WERI-Rb-1 (cell line): ENCODE results near the gene CALHM5.

Experiments used
- DNase-seq: peaks from one replicate; pipeline ENCODE4 v3.0.0-alpha.2; 2020
- H3K27ac ChIP-seq: fragments of 250-450 bp; sonication (Bioruptor Pico); 2 replicates; pipeline ENCODE4 v1.5.1; 2020; ENCODE audit warnings: mild to moderate bottlenecking, moderate library complexity
- H3K27me3 ChIP-seq: fragments of 250-450 bp; sonication (Bioruptor Pico); 2 replicates; pipeline ENCODE4 v1.5.1; 2021; ENCODE audit warnings: mild to moderate bottlenecking, low read depth, moderate library complexity; ENCODE audit not compliant: insufficient read depth, severe bottlenecking
- H3K36me3 ChIP-seq: fragments of 250-450 bp; sonication (Bioruptor Pico); 2 replicates; pipeline ENCODE4 v1.5.1; 2020; ENCODE audit warnings: mild to moderate bottlenecking, moderate library complexity
- H3K4me3 ChIP-seq: 2 replicates; pipeline ENCODE4 v1.5.1; 2011; ENCODE audit warnings: low read depth, mild to moderate bottlenecking, control low read depth, low read length
- H3K9me3 ChIP-seq: fragments of 250-450 bp; sonication (Bioruptor Pico); 2 replicates; pipeline ENCODE4 v1.5.1; 2021; ENCODE audit warnings: mild to moderate bottlenecking, moderate library complexity; ENCODE audit not compliant: severe bottlenecking
- TF ChIP-seq, protein P1 (sequence below): IDR thresholded peaks from 2 replicates; pipeline ENCODE4 v1.5.1; 2011; ENCODE audit warnings: low read depth, mild to moderate bottlenecking, control low read depth, inconsistent platforms, low read length

Gene CALHM5

DNA sequence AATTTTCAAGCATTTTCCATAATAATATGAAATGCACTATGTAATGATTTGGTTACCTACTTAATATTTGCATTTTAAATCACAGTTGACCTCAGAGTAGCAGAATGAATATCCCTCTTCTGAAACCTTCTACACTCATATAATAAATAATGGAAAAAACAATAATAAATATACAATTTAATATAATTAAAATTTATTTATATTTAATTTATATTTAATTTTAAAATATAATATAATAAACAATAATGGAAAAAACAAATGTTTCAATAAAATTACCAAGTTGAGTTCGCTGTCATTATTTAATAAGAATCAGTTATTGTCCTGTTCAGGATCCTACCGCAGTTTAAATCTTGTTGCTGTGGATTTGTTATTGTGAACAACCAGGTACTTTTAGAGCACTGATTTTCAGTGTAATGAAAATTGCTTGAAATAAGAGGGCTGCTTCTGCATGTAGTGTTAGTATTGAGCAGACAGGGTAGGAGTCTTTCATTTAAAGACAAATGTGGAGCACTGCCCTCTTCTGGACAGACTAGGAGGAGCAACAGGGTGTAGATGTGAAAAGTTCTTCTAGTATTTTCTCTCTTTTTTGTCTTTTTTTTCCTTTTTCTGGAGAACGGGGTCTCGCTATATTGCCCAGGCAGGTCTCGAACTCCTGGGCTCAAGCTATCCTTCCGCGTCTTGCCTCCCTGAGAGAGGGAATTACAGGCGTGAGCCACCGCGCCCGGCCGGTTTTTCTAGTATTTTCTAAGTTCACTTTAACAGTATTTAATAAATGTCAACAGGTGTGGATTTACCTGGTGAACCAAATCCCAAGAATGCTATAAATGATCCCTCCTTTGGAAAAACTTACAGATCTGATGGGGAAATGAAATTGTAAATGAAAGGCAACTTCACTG, 20.5 kb downstream of the CALHM5 start:
- H3K36me3 ChIP-seq = no peaks in the 10 kb centered on the region
- peak; percentile 54 for DNase-seq
- TF ChIP-seq, protein P1, sequence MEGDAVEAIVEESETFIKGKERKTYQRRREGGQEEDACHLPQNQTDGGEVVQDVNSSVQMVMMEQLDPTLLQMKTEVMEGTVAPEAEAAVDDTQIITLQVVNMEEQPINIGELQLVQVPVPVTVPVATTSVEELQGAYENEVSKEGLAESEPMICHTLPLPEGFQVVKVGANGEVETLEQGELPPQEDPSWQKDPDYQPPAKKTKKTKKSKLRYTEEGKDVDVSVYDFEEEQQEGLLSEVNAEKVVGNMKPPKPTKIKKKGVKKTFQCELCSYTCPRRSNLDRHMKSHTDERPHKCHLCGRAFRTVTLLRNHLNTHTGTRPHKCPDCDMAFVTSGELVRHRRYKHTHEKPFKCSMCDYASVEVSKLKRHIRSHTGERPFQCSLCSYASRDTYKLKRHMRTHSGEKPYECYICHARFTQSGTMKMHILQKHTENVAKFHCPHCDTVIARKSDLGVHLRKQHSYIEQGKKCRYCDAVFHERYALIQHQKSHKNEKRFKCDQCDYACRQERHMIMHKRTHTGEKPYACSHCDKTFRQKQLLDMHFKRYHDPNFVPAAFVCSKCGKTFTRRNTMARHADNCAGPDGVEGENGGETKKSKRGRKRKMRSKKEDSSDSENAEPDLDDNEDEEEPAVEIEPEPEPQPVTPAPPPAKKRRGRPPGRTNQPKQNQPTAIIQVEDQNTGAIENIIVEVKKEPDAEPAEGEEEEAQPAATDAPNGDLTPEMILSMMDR = peak; percentile 65

DNA sequence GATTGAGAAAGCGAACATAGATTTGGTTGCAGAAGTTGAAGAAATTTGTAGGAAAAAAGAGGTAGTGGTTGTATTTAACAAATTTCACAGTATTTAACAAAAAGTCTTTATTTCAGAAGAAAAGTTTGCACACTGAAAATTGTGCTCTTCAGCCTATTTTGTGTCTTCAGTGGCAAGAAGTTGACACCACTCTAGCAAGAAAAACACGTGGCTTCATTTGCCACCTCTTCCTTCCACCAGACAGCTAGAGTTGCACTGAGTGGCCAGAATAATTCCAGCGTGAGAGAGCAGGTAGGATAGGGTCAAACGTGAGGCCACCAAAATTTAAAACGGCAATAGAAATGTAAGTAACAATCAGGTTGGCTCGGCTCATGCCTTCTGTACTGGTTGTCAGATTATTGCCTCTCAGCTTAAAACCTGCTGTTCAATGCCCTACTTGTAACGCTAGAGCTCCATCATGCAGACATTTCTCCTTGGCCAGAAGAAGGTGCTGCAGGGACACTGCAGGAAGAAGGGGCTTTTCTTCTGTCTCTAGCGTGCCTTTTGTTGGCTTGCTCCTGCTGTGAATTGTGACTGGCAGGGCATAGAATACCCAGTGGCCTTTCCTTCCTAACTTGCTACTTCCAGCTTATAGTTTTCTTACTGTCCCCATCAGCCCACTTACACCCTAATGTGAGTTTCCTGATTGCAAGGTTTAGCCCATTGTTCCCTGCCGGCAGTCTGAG, 22.0 kb downstream of the CALHM5 start:
- no peaks in the 10 kb centered on the region for H3K27me3 ChIP-seq
- no peak overlapping the region for H3K4me3 ChIP-seq
- no peaks in the 10 kb centered on the region for H3K36me3 ChIP-seq
- no peak overlapping the region; the same call in 1 of the 2 replicates for H3K27ac ChIP-seq
- DNase-seq = peak; percentile 53
- TF ChIP-seq, protein P1 = peak; percentile 53
- no peaks in the 10 kb centered on the region for H3K9me3 ChIP-seq

More for the DNA sequence above, 20.5 kb downstream of the CALHM5 start:
- no peaks in the 10 kb centered on the region for H3K9me3 ChIP-seq
- no peaks in the 10 kb centered on the region for H3K27me3 ChIP-seq
- no peak overlapping the region for H3K4me3 ChIP-seq
- H3K27ac ChIP-seq = no peak overlapping the region

DNA sequence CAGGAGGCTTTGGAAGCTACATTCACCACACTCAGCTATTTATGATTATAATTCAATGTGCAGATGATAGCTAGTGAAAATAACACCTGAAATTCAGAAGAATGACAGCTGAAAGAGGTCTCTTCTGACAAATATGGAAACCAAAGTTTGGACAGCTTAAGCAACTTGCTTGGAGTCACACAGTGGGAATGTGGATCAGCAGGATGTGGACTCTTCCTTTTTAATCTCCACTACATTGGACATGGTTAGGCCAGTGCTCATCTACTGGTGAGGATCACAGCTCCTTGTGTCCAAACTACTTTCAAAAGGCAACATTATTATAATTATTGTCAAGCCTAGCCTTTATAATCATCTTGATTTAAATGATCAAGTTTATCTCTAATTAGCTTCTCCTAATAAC, 23.7 kb downstream of the CALHM5 start:
- no peak overlapping the region for H3K4me3 ChIP-seq
- no peak for DNase-seq
- no peaks in the 10 kb centered on the region for H3K36me3 ChIP-seq
- no peaks in the 10 kb centered on the region for H3K9me3 ChIP-seq
- TF ChIP-seq, protein P1 = no peak
- no peaks in the 10 kb centered on the region for H3K27me3 ChIP-seq
- no peak overlapping the region for H3K27ac ChIP-seq

DNA sequence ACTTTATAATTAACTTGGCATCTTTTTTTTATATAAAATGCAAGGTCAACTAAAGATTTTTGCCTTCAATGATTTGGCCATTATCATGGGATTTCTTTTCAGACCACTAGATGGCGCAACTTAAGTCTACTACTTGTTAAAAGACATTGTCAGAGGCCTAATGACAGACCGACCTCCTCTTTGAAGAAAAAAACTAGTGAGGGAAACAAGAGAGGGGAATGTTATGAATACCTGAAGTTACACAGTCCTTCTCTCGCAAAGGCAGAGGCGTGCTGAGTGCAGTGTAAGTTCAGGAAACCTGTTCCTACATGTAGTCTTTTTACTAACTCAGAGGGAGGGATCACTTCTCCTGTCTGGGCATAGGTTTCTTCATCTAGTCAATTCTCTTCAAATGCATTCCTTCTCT, 24.8 kb downstream of the CALHM5 start:
- DNase-seq = peak; percentile 11
- no peaks in the 10 kb centered on the region for H3K36me3 ChIP-seq
- no peak overlapping the region for H3K27ac ChIP-seq
- TF ChIP-seq, protein P1 = peak; percentile 32; the same call in 1 of the 2 replicates
- H3K4me3 ChIP-seq = no peak overlapping the region
- no peaks in the 10 kb centered on the region for H3K9me3 ChIP-seq
- no peaks in the 10 kb centered on the region for H3K27me3 ChIP-seq

DNA sequence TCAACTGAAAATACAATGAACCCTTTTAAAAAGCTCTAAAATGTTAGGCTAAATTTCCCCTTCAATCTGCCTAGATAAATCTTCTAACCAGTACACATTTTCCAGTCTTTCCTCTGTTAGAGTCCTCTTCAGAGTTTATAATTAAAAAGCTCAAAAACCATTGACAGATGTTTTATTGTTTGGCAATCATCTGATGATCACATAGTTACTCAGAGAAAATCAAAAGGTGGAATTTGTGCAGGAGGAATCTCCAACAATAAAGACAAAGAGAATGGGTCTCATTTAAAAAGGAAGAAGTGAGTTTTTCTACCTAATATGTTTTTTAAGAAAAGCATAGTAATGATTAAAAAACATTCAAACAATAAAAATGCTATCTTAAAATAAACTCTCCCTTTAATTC, 31.0 kb downstream of the CALHM5 start:
- TF ChIP-seq, protein P1 = no peak
- Histone ChIP-seq H3K9me3 (no peaks in the 10 kb centered on the region), H3K27ac (no peak overlapping the region), H3K27me3 (no peaks in the 10 kb centered on the region), H3K36me3 (no peaks in the 10 kb centered on the region), H3K4me3 (no peak overlapping the region)
- DNase-seq = no peak
